SKM-1 (cell line): ENCODE results near the gene POU3F1.

Experiments
- DNase-seq: peaks from one replicate; lab custom pipeline; 2025; ENCODE audit not compliant: unreplicated experiment; lab: John Stamatoyannopoulos, UW

The POU3F1 gene

DNA sequence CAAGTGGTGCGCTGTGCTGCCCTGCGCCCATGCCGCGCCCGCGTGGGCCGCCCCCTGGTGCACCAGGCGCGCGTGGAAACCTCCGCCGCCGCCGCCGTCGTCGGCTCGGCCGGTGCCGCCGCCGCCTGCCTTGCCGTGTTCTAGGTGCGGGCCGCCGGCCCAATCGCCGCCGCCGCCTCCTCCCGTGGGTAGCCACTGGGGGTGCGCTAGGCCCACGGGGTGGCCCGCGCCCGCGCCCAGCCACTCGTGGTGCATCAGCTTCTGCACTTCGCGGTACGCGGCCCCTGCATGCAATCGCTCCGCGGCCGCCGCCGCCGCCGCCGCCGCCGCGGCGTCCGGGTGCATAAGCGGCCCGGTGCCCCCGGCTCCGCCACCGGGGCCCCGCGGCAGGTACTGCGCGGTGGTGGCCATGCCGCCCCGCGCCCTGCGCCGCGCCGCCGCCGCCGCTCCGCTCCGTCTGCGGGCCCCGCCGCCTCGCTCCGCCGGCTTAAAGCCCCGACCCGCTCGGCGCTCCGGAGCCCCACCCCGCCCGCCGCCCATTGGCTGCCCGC, at the start of gene POU3F1:
Gene POU3F1 (minus strand): TSS at position 461 of the 551 bp plus-strand sequence. CDS start 50 bp downstream, at position 411.
- DNase-seq, result no peak

DNA sequence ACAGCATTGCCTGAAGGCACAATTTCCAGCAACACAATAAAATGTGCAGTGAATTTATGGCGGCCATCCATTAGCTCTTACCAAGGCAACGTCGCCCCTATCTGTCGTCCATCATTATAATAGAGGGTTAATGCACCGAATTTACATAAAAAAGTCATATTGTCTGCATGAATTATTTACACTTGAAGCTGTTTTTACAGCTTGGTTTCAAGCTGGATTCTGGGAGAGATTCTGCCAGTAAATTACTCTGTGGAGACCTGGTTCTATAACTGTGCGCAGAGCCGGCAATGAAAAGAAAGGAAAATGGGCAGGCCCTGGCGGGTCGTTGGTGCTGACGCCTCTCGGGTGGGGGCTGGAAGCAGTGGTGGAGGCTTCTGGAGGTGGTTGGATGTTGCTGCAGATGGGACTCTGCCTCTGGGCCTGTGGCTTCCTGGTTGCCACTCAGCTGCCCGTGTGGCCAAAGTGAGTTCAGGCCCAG, 48.9 kb upstream of the POU3F1 start:
- no peak for DNase-seq

DNA sequence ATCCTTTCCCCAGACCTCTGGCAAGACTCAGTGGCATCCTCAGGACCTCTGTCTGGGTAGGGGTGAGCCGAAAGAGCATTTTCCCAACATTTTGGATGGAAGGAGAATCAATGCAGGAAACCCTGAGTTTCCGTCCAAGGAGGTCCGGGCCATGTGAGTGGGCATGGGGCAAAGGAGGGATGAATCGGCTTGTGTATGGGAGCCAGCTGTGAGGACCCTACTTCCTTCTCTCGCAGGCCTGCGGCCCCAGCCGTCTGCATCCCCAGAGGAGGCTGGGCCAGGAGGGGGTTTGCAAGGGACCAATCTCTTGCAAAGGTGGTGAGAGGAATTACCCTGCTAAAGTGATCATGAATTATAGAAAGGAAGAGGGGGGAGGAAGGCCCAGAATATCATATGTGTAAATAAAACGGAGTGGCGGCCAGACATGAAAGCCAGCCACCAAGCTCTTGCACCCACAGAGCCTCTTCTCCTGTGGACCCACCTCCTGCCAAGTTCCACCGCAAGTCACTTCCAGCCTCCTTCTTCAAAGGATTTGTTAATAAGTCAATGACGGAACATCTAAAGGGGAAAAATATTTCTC, 48.2 kb upstream of the POU3F1 start:
- DNase-seq, result no peak

DNA sequence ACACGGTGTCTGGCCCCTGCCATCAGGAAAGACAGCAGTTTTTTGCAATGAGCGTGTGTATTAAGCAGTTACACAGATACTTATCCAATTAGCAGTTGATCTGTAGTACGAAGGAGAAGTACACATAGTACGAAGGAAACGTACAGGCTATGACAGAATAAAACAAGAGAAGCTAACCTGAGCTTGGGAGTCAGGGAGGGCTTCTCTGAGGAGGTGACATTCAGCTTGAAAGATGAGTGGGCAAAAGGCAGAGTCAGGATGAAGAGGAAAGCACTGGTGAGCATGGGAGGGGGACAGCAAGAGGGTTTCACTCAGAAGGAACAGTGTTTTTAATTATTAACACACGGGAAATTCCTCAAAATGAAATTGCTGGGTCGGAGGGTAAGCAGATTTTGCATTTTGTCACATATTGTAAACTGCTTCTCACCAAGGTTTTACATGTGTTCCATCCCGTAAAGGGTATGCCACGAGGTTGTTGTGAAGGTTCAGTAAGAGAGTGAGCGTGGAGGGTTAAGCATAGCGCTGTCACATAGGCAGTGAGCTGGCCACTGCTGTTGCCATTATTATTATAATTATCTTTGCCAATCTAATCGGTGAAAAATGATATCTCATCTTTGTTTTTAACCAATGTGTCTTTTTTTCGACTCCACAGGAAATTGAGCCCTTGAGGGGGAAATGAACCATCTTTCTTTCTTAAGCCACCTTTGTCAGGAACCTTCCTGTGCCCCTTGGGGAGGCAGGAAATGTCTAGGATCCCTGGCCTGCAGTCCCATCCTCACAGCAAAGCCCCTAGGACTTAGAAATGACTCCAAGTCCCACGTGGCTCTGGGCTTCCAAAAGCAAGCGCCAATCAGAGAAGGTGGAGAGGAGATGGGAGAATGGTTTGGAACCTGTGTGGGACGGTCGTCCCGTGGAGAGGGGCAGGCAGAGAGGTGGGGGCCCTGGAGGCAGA, 47.3 kb upstream of the POU3F1 start:
- DNase-seq, result no peak

DNA sequence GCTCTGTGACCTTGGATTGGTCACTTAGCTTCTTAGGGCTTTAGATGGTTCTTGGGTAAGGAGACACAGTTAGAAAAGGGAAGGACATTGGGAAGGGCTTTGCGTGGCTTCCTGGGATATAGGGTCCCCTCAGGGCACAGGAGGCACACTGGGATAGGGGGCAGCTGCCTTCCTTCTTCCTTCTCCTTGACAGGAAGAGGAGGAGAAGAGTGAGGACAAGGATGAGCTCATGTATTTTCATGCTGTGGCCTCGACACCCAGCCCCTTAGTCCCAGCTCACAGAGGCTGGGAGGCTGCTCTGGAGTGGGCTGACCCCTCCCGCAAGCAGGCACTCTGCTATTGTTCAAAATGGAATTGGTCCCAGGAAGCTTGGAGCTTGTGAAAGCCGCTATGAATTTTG, 45.7 kb upstream of the POU3F1 start:
- no peak for DNase-seq

DNA sequence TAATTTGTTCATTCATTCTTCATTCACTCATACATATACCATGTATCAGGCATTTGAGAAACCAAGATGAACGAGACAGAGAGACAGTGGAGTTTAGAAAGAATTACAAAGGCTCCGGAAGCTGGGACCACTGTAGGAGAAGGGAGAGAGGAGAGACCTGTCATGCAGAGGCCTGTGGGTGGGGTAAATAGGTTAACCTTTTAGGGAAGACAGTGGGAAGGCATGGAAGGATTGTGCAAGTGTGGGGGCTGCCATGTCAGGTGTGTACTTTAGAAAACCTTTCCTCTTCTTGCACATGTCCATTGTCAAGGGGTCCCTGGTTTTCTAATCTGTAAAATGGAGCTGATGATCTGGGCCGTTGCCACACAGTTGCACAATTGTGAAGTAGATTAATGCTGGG, 44.2 kb upstream of the POU3F1 start:
- no peak for DNase-seq

DNA sequence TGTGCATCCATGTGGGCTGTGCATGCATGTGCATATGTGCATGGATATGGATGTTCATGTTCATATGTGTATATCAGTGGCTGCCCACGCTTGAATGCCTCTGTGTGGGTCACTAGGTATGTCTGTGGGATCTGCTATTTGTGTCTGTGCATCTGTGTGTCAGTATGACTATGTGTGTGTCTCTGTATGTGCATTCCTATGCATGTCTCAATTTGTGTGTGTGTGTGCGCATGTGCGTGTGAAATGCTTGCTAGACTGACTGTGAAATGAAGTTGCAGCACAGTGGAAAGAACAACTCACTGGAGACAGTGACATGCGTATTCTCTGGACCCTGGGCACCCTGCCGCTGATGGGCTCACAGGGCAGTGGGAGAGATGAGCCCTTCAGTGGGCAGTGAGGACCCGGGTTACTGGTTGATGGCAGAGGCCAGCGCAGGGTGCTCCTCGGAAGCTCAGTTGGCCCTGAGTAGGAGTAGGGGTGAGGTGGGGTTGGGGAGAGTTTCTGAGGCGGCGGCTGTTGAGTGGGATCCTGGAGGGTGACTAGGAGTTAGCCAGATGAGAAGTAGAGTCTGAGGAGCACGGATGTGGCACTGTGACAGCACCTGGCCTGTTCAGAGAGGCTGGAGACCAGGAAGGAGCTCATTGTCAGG, 43.2 kb upstream of the POU3F1 start:
- DNase-seq, result no peak

DNA sequence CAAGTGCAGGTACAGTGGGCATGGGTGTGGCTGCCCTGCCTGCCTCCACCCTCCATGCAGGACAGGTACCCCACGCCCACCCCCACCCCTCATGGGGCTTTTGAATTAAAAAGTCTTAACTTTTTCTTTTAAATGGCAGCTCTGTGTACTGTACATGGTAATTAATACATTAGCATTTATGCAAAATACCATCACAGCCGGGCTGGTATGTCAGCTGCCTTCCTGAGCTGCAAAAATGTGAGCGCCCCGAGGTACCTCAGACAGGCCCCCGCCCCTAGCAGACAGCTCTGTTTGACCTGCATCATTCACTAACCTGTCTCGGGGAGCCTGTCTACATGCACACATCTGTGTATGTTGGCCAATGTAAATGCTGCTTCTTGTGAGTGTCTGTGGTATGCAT, 42.2 kb upstream of the POU3F1 start:
- no peak for DNase-seq

DNA sequence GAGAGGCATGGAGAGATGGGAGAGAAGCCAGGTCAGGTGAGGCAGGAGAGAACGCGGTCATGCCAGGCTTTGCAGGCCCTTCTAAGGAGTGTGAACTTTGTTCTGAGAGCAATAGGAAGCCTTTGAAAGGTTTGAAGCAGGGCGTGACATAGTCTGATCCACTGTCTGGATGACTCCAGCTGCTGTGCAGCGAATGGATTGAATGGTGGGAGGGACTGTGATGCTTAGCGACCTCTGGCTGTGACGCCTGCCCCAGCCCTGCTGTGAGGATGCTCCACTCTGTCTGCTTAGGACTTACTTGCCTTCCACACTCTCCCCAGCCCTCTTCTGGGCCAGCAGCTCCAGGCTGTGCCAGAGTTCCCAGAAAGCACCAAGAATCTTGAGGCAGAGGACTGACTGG, 41.8 kb upstream of the POU3F1 start:
- no peak for DNase-seq

DNA sequence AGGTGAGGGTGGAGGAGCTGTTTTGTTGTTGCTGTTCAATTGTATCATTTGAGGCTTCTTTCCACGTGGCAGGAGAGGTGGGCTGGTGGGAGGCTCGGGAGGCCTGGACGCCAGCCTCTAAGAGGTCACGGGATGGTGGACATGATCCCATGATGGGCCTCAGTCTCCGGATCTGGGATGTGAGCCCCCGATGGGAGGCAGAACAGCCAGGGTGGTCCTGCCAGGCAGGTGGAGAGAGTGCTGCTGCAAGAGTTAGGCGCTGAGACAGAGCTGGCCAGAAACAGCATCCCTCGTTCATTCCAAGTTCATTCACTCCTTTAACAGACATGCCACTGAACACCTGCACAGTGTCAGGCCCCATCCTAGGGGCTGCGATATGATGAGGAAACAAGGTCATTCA, 41.1 kb upstream of the POU3F1 start:
- DNase-seq, result no peak

DNA sequence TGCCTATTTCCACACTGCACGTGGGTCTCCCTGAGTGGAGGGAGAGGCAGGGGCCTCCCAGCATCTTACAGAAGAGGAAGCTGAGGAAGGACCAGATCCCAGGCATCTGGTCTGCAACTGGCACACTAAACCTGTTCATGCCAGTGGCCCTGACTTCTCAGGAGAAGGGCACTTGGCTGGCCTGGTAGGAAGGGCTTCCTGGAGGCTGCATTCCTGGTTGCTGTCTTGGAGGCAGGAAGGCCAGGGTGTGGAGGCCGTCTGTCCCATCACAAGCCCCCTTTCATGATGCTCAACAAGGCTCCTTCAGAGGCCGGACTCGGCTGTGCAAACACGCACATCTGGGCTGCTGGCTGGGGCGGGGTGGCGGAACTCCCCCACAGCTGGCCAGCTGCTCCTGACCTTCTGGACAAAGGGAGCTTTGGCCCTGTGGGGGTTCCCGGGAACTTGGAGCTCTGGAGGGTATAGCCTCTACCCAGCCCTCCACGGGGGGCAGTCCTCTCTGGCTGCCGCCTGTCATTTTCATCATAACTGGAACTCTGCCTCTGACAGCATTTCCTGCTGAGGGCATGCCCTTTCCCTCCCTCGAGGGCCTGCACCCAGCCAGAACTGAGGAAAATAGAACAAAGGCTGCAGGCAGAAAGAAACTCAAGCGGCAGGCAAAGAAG, 39.2 kb upstream of the POU3F1 start:
- DNase-seq, result no peak

DNA sequence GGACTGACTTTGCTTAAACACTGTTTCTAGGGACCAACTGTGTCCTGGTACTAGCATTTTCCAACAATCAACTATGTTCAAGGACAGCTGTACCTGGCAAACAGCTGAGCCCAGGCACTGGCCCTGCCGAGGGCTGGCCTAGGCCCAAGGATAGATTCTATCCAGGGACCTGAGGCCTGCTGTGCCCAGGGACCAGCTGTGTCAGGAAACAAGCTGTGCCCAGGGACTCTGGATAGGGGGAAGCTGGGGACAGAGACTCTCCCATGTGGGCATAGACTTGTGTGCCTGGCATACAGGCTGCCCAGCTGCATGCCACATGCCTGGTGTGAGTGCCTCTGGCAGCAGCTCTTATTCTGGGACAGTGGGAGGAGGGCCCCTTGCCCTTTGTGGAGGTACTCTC, 38.1 kb upstream of the POU3F1 start:
- DNase-seq, result no peak

DNA sequence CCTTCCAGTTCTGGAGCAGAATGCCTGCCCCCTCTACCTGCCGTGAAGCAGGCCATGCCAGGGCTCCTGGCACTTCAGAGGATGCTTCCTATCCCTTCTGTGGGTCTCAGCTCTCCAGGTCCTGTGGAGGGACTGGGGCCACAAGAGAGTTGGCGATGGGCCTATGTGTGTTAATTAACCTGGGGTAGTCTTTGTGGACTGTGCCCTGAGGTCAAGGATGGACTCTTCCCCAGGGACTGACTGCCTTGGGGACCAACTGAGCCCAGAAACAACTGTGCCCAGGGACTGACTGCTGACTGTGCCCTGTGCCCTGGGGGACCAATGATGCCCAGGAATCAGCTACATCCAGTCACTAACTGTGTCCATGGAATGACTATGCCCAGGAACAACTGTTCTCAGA, 37.5 kb upstream of the POU3F1 start:
- no peak for DNase-seq

DNA sequence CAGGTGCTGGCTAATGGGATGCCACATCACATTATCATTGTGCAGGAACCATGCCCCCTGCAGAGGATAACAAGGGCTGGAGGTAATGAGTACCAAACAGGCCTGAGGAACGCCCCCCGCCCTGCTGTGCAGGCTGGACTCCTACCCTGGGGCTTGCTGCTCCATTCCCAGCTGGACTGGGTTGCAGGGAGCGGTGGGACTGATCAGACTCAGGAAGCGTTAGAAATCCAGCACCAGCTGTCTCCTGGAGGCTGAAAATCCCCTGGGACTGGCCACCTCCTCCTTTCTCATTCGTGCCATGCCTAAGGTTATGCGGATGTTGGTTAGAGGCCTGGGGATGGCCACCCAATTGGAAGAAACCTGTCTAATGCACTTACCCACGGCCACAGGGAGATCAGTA, 36.9 kb upstream of the POU3F1 start:
- no peak for DNase-seq

DNA sequence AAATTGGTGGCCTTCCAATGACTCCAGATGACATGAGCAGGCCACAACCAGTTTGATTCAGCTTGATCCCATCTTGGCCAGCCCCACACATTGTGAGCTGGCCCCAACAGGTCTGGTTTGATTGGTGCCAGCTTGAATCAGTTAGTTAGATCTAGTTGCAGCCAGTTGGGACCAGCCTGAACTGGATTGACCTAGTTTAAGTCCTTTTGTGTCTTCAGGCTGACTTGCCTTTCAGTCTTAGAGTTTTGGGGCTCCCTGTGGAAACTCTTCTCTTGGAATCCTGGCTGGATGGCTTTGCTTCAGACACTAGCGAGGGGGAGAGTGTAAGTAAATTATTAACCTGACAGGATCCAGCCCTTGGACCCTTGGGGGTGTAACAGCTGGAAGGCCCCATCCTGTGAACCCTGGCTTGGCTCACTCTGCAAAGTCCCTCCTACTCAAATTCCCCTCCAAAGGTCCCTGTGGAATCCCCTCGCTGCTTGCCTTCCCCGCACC, 36.2 kb upstream of the POU3F1 start:
- DNase-seq, result no peak

DNA sequence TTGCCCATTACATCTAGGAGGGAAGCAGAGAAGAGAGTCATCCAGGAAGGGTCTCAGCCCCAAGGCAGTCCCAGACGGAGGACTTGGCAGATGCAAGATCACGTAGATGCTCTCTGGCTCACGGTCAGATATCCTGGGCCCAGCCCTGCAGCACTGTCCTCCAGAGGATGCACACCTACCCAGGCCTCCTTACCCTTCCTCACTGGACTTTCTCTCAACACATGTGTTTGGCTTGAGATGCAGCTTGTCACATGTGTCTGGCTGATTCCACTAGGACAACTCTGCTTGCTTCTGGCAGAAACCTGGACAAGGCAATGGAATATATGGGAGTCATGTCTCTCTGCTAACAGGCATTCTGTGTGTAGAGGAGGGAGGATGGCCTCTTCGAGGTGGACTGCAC, 32.4 kb upstream of the POU3F1 start:
- DNase-seq, result no peak

DNA sequence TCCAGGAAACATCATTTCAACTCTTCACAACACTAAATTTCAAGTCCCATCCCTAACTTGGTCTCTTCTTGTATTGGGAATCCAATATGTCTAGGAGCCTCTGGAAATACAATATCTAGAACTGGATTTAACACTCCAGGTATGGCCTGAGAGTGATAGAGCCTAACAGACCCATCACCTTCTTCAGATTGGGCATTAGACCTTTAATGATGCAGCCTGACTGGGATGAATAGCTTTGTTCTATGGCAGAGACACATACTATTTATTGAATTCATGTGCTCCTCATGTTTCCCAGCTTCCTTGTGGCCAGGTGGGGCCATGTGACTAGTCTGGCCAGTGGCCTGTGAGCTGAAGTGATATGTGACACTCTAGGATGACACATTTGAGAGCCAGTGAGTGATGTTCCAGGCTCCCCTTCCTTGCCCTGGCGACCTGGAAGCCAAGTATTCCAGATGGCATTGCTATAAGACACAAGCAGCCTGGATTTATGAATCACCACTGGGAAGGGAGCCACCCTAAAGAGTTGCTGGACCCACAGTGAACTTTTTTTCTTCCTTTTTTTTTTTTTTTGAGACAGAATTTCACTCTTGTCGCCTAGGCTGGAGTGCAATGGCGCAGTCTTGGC, 31.0 kb upstream of the POU3F1 start:
- DNase-seq, result no peak

DNA sequence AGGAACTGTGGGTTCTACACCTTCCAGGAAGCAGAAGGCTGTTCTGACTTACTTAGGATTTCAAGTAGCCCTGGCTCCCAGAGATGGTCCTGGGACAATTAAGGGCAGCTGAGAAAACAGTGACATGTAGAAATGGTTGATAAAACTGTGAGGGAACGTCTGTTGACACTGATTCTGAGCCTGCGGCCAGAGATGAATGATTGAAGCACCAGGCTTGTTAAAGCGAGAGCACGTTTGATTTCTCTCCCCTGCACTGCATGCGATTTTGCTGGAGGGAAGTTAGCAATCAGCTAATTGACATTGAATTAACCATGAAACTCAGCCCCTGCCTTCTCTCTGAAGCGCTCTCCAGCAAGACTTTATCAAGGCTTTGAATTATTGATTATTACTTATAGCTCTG, 29.9 kb upstream of the POU3F1 start:
- no peak for DNase-seq

DNA sequence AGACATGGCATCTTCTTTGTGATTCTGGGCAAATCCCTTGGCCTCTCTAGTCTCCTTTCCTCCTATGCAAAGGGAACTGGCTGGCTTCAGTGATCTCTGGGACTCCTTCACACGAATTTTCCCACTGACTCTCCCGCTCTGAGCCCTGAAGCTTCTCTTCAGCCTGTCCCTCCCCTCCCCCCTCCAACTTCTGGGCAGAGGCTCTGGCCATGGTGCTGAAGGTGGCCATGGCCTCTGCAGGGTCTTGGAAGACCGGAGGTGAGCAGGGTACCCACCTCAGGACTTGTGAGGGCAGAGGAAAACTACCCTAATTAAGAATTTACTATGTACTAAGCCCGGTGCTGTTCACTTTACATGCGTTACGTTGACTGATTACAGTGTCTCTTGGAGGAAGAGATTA, 29.4 kb upstream of the POU3F1 start:
- no peak for DNase-seq

DNA sequence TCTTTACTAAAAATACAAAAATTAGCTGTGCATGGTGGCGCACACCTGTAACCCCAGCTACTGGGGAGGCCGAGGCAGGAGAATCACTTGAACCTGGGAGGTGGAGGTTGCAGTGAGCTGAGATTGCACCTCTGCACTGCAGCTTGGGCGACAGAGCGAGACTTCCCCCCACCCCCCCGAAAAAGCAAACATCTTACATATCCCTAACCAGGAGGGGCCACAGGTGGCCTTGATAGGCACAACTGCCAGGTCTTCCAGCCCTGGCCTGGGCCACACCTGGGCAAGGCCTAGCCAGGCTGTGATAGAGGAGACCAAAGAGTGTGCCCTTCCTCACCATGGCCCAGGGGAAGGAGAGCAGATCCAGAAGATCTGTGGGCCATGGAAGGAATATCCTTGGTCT, 28.6 kb upstream of the POU3F1 start:
- no peak for DNase-seq

DNA sequence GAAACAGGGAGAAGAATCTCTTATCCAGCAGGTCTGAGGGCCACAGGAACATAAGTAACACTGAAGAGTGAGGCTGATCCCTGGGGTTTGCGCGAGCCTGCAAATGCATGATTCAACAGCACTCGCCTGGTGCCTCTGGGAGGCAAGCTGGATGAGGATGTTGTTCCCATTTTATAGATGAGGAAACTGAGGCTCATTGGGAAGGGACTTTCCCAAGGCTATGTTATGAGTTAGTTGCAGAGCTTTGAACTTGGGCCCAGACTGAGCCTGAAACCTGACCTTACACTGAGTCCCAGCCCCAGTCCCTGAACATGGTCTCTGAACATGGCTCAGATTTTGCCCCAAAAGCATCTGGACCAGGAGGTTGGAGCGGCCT, 27.7 kb upstream of the POU3F1 start:
- DNase-seq, result no peak
